Hepatocyte (in vitro differentiated cells): ENCODE results near the gene CAST. TPM values are rescaled to one million over a fixed set of nuclear protein-coding genes. Genes with fewer than 3 reads are reported as not detected.

Experiments
- DNase-seq: peaks from one replicate; pipeline ENCODE4 v3.0.0-alpha.2; 2016; ENCODE audit warnings: low spot score
- H2AFZ ChIP-seq: fragments of 200-600 bp; sonication (generic); 2 replicates; pipeline ENCODE4 v1.6.0; 2016; ENCODE audit warnings: antibody characterized with exemption, mild to moderate bottlenecking
- H3K27ac ChIP-seq: fragments of 200-600 bp; sonication (generic); 2 replicates; pipeline ENCODE4 v1.5.1; 2016; ENCODE audit warnings: mild to moderate bottlenecking
- H3K27me3 ChIP-seq: fragments of 200-600 bp; sonication (generic); 2 replicates; pipeline ENCODE4 v1.6.1; 2016
- H3K36me3 ChIP-seq: fragments of 200-600 bp; sonication (generic); replicated peaks from 2 replicates; pipeline ENCODE4 v1.5.1; 2016; ENCODE audit warnings: low read depth; ENCODE audit not compliant: insufficient read depth
- H3K4me1 ChIP-seq: fragments of 200-600 bp; sonication (generic); 2 replicates; pipeline ENCODE4 v1.5.1; 2016; ENCODE audit warnings: mild to moderate bottlenecking, moderate library complexity; ENCODE audit not compliant: insufficient read depth
- H3K4me2 ChIP-seq: fragments of 200-600 bp; sonication (generic); 2 replicates; pipeline ENCODE4 v1.6.0; 2016
- H3K4me3 ChIP-seq: fragments of 200-600 bp; sonication (generic); 2 replicates; pipeline ENCODE4 v1.5.1; 2016; ENCODE audit warnings: mild to moderate bottlenecking
- H3K79me2 ChIP-seq: fragments of 200-600 bp; sonication (generic); 2 replicates; pipeline ENCODE4 v1.6.0; 2017; ENCODE audit warnings: mild to moderate bottlenecking
- H3K9me2 ChIP-seq: fragments of 200-600 bp; sonication (generic); replicated peaks from 2 replicates; pipeline ENCODE4 v1.6.0; 2017; ENCODE audit warnings: mild to moderate bottlenecking; ENCODE audit not compliant: insufficient read depth
- H3K9me3 ChIP-seq: fragments of 200-600 bp; sonication (generic); 2 replicates; pipeline ENCODE4 v1.5.1; 2016; ENCODE audit warnings: low read depth, mild to moderate bottlenecking
- H4K20me1 ChIP-seq: fragments of 200-600 bp; sonication (generic); 2 replicates; pipeline ENCODE4 v1.6.0; 2016; ENCODE audit warnings: mild to moderate bottlenecking; ENCODE audit not compliant: insufficient read depth, poor library complexity, severe bottlenecking
- EZH2 ChIP-seq: fragments of 200-600 bp; sonication (generic); IDR thresholded peaks from 2 replicates; pipeline ENCODE4 v1.6.1; 2016; ENCODE audit warnings: antibody characterized with exemption, mild to moderate bottlenecking, borderline replicate concordance
- EZH2phosphoT487 ChIP-seq: fragments of 200-600 bp; sonication (generic); IDR thresholded peaks from one replicate; pipeline ENCODE4 v1.6.1; 2018; ENCODE audit warnings: antibody characterized with exemption, mild to moderate bottlenecking, low read depth, moderate library complexity; ENCODE audit not compliant: unreplicated experiment, severe bottlenecking
- WGBS: methylation state at CpG from one replicate; pipeline ENCODE4 v1.1.6; 2016; ENCODE audit warnings: low lambda C conversion rate; ENCODE audit errors: missing lambda C conversion rate; 5-methylcytosine and 5-hydroxymethylcytosine counted together
- polyA plus RNA-seq: library from polyadenylated mRNA; unstranded; fragments of >200 nt; fragmentation: Nextera tagmentation; extraction: Ambion mirVana; gene quantifications from 2 replicates; pipeline ENCODE4 v1.2.1, GENCODE V29; 2016
- total RNA-seq: library from RNA; depleted of rRNA; stranded (reverse); fragments of >200 nt; gene quantifications from 2 replicates; pipeline ENCODE4 v1.2.3, GENCODE V29; 2014
- TF ChIP-seq, protein P1 (sequence below): fragments of 200-600 bp; sonication (generic); IDR thresholded peaks from 2 replicates; pipeline ENCODE4 v1.5.1; 2016; ENCODE audit warnings: antibody characterized with exemption, mild to moderate bottlenecking; ENCODE audit not compliant: poor library complexity

CAST gene
- total and polyA plus RNA-seq, 2 experiments from 2014 or later: 140 to 177 TPM

DNA sequence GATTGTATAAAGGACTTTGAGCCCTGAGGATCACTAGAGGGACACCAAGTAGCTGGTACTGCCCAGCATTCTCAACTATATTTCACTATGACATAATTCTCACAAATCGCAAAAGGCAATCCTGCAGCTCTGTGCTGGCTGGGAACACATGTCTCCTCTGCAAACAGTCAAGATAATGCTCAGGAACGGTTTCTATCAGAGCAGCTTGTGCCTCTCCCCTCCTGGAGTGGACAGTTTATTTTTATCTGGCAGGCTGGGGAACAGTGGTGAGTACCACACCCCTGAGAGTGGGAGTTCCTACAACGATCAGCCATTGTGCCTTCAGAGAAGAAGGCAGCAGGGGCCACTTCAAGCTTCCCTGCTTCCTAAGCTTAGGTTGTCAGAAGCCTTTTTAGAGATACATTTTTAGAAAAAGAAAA lies 79.7 kb downstream of the CAST start:
- Histone ChIP-seq H3K9me2 (no peaks in the 10 kb centered on the region), H3K27ac (peak overlapping the region; percentile 52), H3K4me3 (no peak overlapping the region), H3K27me3 (no peaks in the 10 kb centered on the region), H3K4me1 (peaks cover 16% of the 10 kb centered on the region), H2AFZ (no peak overlapping the region), H4K20me1 (no peaks in the 10 kb centered on the region), H3K4me2 (no peak overlapping the region), H3K36me3 (peaks cover 3% of the 10 kb centered on the region), H3K79me2 (no peaks in the 10 kb centered on the region), H3K9me3 (no peaks in the 10 kb centered on the region)
- TF ChIP-seq, protein P1, sequence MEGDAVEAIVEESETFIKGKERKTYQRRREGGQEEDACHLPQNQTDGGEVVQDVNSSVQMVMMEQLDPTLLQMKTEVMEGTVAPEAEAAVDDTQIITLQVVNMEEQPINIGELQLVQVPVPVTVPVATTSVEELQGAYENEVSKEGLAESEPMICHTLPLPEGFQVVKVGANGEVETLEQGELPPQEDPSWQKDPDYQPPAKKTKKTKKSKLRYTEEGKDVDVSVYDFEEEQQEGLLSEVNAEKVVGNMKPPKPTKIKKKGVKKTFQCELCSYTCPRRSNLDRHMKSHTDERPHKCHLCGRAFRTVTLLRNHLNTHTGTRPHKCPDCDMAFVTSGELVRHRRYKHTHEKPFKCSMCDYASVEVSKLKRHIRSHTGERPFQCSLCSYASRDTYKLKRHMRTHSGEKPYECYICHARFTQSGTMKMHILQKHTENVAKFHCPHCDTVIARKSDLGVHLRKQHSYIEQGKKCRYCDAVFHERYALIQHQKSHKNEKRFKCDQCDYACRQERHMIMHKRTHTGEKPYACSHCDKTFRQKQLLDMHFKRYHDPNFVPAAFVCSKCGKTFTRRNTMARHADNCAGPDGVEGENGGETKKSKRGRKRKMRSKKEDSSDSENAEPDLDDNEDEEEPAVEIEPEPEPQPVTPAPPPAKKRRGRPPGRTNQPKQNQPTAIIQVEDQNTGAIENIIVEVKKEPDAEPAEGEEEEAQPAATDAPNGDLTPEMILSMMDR: no peak
- no peak for TF ChIP-seq EZH2phosphoT487
- 27% methylated on average over 3 of the region's 3 CpGs for WGBS
- DNase-seq: peak; percentile 41

GRCh38 chr5:96742538-96742937 lies 80.4 kb downstream of the CAST start:
- peak overlapping the region; percentile 52 for H3K27ac ChIP-seq
- peaks cover 3% of the 10 kb centered on the region for H3K36me3 ChIP-seq
- H3K4me1 ChIP-seq: peaks cover 16% of the 10 kb centered on the region
- no peak overlapping the region for H3K4me2 ChIP-seq
- H3K9me2 ChIP-seq: no peaks in the 10 kb centered on the region
- no peaks in the 10 kb centered on the region for H3K9me3 ChIP-seq
- H4K20me1 ChIP-seq: no peaks in the 10 kb centered on the region
- TF ChIP-seq EZH2phosphoT487 (no peak), EZH2 (no peak)
- TF ChIP-seq, protein P1: no peak
- H3K4me3 ChIP-seq: no peak overlapping the region
- no peak overlapping the region for H2AFZ ChIP-seq
- H3K79me2 ChIP-seq: no peaks in the 10 kb centered on the region
- no peaks in the 10 kb centered on the region for H3K27me3 ChIP-seq
- WGBS: 79% methylated on average over 9 of the region's 9 CpGs
- no peak for DNase-seq

DNA sequence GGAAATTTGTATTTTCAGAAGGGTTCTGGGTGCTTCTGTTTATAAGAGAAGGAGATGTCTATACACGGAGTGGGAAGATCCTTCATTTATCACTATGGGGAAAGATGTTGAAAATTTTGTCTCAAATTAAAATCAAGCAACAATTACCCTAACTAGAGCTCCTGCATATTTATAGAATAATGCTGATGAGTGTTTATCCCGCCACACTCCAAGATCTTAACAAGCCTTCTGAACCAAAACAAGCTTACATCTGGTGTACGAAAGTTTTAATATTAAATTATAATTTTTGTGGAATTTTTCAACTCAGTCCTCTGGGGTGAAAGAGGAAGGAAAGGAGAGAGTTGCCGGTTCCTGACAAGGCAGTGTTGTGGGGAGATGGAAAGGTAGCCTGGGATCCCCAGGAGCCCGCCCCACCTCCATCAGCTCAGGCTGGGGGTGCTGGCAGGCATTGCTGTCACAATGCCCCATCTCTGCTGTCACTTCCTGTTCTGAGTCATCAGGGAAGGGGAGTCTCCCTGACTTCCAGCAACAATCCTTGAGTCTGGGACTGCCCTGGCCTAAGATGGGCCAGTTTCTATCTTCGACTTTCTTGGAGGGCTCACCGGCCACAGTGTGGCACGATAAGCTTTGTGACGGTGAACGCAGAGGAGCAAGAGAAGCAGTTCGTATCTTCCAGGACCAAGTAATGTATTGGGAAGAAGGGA lies 81.0 kb downstream of the CAST start:
- no peak overlapping the region for H3K4me3 ChIP-seq

More for the DNA sequence above, 81.0 kb downstream of the CAST start:
- WGBS: 90% methylated on average over 11 of the region's 11 CpGs
- Histone ChIP-seq H3K9me3 (no peaks in the 10 kb centered on the region), H3K27me3 (no peaks in the 10 kb centered on the region), H3K79me2 (no peaks in the 10 kb centered on the region), H3K27ac (peak overlapping the region; percentile 29), H4K20me1 (no peaks in the 10 kb centered on the region), H3K4me1 (peaks cover 16% of the 10 kb centered on the region), H3K4me2 (no peak overlapping the region), H3K9me2 (no peaks in the 10 kb centered on the region), H2AFZ (no peak overlapping the region), H3K36me3 (peaks cover 3% of the 10 kb centered on the region)
- no peak for DNase-seq
- TF ChIP-seq EZH2: no peak
- no peak for TF ChIP-seq EZH2phosphoT487
- TF ChIP-seq, protein P1: no peak
